AML-193 (cell line): ENCODE measurements around the gene CREG2.

Experiments
- DNase-seq, 2 experiments: peaks; one replicate each; lab custom pipeline; 2025; lab: John Stamatoyannopoulos, UW

CREG2 gene, protein sequence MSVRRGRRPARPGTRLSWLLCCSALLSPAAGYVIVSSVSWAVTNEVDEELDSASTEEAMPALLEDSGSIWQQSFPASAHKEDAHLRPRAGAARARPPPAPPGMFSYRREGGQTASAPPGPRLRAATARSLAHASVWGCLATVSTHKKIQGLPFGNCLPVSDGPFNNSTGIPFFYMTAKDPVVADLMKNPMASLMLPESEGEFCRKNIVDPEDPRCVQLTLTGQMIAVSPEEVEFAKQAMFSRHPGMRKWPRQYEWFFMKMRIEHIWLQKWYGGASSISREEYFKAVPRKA

DNA sequence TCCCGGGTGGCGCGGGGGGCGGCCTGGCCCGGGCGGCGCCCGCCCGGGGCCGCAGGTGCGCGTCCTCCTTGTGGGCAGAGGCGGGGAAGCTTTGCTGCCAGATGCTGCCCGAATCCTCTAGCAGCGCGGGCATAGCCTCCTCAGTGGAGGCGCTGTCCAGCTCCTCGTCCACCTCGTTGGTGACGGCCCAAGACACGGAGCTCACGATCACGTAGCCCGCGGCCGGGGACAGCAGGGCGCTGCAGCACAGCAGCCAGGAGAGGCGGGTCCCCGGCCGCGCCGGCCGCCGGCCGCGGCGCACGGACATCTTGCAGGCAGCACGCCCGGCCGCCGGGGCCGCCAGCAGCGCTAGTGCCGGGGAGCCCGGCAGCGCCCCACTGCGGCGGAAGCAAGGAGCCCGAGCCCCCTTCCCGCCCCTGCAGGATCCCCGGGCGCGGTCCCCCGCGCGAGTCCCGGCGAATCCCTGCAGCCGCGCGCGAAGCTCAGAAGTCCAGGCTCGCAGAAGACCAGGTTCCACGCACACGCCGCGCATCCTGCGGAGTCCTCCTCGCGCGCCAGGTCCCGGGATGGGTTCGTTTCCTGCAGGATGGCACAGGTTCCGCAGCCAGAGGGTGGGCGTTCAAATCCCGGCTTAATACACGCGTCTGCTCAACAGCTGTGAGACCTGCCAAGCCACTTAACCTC lies at the start of gene CREG2:
Gene CREG2 (minus strand): TSS at position 353 of the 684 bp plus-strand sequence. CDS start 46 bp downstream, at position 307.
- no peak for DNase-seq

DNA sequence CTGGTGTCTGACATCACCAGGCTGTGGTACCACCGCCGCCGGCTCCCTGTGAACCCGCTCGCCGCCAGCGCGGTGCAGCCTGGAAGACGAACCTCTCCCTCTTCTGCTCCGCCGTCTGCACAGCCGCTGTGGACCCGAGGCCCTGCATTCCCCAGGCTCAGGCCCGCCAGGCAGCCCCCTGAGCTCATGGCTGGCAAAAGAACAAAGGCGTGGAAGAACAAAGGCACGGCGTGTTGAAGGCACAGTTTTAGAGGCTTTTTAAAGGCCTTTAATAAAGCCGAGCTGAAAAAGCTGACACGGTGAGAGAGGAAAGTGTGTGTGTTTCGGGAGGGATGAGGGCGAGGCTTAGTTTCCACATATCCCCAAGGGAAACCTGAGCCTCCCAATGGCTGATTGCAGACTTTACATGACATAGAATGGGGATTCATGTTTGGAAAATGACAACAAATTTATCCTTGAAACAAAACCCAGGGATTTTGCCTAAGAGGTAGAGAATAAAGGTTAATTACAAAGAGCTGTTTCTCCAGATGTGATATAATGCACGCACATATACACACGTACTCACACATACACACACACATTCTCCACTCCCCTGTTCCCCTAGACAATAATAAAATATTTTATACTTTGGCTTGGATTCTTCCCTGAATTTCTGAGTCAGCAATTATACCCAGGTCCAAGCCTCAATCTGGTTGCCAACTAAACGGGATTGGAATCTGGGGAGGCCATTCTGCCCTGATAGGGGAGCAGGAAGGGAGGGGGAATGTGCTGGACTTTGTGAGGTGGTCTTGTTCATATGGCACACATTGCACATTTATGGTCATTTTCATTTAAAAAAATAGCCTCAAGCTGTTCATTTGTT lies 47.9 kb upstream of the CREG2 start:
- no peak for DNase-seq

- no peak for DNase-seq
These were observed 46.2 kb upstream of the CREG2 start for GRCh38 chr2:101433465-101433864.

DNA sequence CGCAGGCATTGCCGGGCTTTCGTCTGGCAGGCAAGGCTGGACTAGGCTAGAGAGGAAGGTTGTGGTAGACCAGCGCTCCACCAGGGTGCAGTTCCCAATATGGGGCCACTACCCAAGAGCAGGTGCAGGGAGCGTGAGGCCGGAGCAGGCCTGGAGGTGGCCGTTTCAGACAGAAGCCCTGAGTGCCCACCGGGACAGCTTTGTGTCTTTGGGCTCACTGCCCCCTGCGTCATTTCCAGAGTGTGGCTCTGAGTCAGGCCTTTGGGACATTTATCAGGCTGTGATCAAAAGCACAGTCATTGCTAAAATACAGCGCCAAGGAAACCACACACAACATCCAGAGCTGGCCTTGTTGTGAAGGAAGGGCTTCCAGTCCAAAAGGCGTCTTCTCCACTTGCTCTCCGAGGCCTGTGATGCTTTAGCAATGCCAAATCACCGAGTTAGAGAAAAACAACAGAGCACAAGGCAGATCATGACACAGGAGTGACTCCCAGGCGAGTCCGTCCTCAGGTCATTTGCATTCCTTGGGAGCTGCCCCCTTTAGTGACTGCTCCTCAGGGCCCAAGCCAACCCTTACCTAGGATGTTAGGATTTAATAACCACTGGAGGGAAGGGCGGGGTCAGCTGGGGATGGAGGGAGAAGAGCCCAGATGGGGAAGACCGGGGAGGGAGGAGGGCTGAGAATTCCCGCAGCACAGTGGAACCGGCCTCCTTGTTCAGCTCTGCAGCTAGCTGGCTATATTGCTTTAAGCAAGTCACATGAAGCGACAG lies 45.3 kb upstream of the CREG2 start:
- no peak for DNase-seq

- no peak for DNase-seq
These were observed 44.2 kb upstream of the CREG2 start for GRCh38 chr2:101431486-101431885.

DNA sequence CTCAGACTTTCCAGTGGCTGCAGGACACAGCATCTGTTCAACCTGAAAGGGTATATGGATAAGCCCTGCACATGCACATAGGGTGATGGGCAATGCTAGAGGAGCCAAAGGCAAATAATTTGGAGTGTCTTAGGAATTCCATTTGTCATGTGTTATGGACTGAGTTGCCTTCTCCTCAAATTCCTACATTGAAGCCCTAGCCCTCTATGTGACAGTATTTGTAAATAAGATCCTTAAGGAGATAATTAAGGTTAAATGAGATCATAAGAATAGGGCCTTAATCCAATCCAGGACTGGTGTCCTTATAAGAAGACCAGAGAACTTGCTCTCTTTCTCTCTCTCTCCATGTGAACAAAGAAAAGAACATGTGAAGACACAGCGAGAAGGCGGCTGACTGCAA lies 42.9 kb upstream of the CREG2 start:
- no peak for DNase-seq

DNA sequence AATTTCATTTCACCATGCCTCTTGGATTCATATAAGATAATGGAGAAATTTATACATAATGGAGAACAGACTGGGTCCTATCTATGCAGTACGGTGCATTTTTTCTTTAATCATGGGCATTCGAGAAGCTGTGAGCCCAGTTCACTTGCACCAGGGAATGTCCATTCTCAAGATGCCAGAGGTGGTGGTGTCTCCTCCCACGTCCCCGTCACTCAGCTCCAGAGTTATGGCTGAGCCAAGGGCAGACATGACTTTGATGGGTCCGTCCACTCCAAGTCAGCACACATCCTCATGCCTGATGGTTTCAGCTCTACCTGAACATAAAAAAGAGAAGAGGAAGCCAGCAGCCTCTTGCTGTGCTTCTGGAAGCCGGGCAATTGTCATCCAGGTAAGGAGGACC lies 42.1 kb upstream of the CREG2 start:
- DNase-seq, result no peak

GRCh38 chr2:101428422-101429176 lies 41.3 kb upstream of the CREG2 start:
- no peak for DNase-seq

GRCh38 chr2:101427743-101428142 lies 40.4 kb upstream of the CREG2 start:
- DNase-seq, result no peak

DNA sequence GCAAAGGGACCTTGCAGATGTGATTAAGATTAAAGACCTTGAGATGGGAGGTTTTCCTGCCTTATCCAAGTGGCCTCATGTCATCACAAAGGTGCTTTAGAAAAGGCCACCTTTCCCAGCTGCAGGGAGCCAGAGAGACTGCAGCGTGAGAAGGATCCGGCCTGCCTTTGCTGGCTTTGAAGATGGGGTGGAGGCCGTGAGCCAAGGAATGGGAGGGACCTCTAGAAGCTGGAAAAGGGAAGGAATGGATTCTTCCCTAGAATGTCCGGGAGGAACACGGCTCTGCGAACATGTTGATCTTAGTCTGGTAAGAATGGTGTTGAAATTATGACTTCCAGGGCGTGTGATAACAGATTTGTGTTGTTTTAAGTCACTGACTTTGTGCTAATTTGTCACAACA lies 39.9 kb upstream of the CREG2 start:
- no peak for DNase-seq

GRCh38 chr2:101426822-101427221 lies 39.5 kb upstream of the CREG2 start:
- DNase-seq, result no peak

- no peak for DNase-seq
These were observed 33.3 kb upstream of the CREG2 start for GRCh38 chr2:101420623-101421022.

GRCh38 chr2:101419096-101419663 lies 31.9 kb upstream of the CREG2 start:
- DNase-seq, result peak; percentile 39 to 51

GRCh38 chr2:101418460-101419095 lies 31.3 kb upstream of the CREG2 start:
- no peak for DNase-seq

GRCh38 chr2:101416609-101417008 lies 29.3 kb upstream of the CREG2 start:
- DNase-seq, result no peak

DNA sequence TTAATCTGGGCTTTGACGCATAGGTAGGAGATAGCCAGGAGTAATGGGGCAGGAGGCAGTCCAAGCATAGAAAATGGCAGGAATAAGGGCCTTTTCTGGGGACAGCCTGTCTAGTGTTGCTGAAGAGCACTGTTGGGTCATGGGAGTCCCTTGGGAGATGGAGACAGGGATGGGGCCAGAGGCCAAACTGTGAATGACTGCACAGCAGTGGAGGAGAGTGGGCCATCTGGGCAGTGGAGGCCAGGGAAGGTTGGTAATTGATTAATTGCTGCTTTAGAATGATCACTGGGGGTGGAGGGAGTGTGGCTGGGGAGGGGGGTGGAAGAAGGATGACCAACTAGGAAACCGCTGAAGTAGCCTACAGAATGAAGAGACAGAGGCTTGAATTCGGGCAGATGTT lies 28.6 kb upstream of the CREG2 start:
- DNase-seq, result no peak

- DNase-seq, result no peak
These were observed 27.9 kb upstream of the CREG2 start for GRCh38 chr2:101415220-101415619.

- DNase-seq, result no peak
These were observed 24.9 kb upstream of the CREG2 start for GRCh38 chr2:101412092-101412694.

DNA sequence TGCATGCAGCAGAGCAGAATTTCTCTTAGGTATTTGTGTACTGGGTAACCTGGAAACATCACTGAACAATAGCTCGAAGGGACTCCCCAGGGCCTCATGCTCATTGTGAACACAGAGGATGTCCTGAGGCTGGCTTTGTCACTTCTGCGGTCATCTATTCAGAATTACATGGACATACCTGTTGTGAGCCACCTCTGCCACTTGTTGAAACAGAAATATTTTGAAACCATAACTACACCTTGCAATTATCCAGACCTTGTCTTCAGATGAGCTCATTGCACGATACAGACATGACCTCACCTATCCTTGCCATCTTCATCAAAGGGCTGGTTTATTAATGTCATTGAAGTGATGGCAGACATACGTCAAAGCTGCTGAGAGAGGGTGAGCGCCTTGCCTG lies 23.4 kb upstream of the CREG2 start:
- no peak for DNase-seq

- no peak for DNase-seq
These were observed 22.8 kb upstream of the CREG2 start for GRCh38 chr2:101410114-101410513.
